Measurements from ENCODE around the gene SDK2.

The SDK2 gene

GRCh38 chr17:73536700-73537605 is 107.3 kb downstream of the SDK2 start:
- H3K9me3 Mint-ChIP-seq = no peaks in the 10 kb centered on the region
- intact Hi-C loops (cut with micrococcal nuclease) = no loop called here
- H3K27ac Mint-ChIP-seq = no peak overlapping the region
- no peak overlapping the region for H3K4me3 Mint-ChIP-seq
- no peaks in the 10 kb centered on the region for H3K36me3 Mint-ChIP-seq (ENCODE audit: low read depth)
- no peaks in the 10 kb centered on the region for H3K4me1 Mint-ChIP-seq (ENCODE audit: low read depth)
- no peaks in the 10 kb centered on the region for H3K27me3 Mint-ChIP-seq

DNA sequence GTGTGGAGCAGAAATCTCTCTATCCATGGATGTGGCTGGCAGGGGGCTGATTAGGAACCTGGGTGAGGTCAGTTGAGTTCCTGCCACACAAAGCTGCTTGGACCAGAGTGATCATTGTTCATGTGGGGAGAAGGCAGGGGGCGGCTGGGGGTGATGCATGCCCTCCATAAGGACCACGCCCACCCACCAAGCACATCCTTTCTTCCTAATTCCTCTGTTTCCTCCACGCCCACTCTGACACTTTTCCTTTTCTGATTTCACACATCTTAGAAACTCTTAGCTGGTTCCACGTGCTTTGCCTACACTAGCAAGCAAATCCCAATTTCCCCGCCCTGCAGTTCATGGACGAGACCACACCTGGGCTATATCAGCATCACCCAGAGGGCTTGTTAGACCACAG is 108.5 kb downstream of the SDK2 start:
- intact Hi-C loops (cut with micrococcal nuclease) = no loop called here
- Mint-ChIP-seq H3K4me3 (no peak overlapping the region), H3K27me3 (no peaks in the 10 kb centered on the region), H3K27ac (no peak overlapping the region), H3K36me3 (ENCODE audit: low read depth) (no peaks in the 10 kb centered on the region), H3K4me1 (ENCODE audit: low read depth) (no peaks in the 10 kb centered on the region), H3K9me3 (no peaks in the 10 kb centered on the region)

- Mint-ChIP-seq H3K4me1 (ENCODE audit: low read depth) (no peaks in the 10 kb centered on the region), H3K4me3 (no peak overlapping the region), H3K27ac (no peak overlapping the region), H3K36me3 (ENCODE audit: low read depth) (no peaks in the 10 kb centered on the region), H3K27me3 (no peaks in the 10 kb centered on the region), H3K9me3 (no peaks in the 10 kb centered on the region)
- intact Hi-C loops (cut with micrococcal nuclease) = no loop called here
These were observed 109.9 kb downstream of the SDK2 start for GRCh38 chr17:73534209-73534909.

GRCh38 chr17:73533781-73534180 is 110.5 kb downstream of the SDK2 start:
- Mint-ChIP-seq H3K27me3 (no peaks in the 10 kb centered on the region), H3K9me3 (no peaks in the 10 kb centered on the region), H3K4me3 (no peak overlapping the region), H3K27ac (no peak overlapping the region), H3K4me1 (ENCODE audit: low read depth) (no peaks in the 10 kb centered on the region), H3K36me3 (ENCODE audit: low read depth) (no peaks in the 10 kb centered on the region)
- intact Hi-C loops (cut with micrococcal nuclease) = no loop called here

- no peak overlapping the region for H3K4me3 Mint-ChIP-seq
- intact Hi-C loops (cut with micrococcal nuclease) = no loop called here
- no peaks in the 10 kb centered on the region for H3K27me3 Mint-ChIP-seq
- no peaks in the 10 kb centered on the region for H3K4me1 Mint-ChIP-seq (ENCODE audit: low read depth)
- H3K36me3 Mint-ChIP-seq (ENCODE audit: low read depth) = no peaks in the 10 kb centered on the region
- H3K9me3 Mint-ChIP-seq = no peaks in the 10 kb centered on the region
- no peak overlapping the region for H3K27ac Mint-ChIP-seq
These were observed 111.1 kb downstream of the SDK2 start for GRCh38 chr17:73533127-73533526.

DNA sequence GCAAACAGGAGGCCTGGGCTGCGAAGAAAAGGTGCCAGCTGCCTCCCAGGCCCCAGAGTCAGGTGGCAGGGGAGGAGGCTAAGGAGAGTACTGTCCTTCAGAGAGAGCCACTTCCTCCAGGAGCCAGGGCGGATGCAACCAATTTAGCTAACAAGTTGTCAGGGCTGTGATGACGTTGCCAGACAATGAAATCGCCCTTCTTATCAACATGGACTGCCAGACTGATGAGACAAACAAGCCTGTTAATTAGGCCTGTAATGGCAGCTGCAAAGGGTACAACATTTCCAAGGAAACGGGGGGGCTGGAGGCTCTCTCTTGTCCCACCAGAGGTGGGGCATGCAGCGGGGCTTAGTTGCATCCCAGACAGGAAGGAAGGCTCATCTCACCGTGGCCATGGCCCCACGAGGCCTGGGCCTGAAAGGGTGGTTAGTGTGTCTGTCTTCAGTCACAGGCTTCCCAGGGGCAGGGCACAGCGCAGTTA is 111.8 kb downstream of the SDK2 start:
- H3K27ac Mint-ChIP-seq = no peak overlapping the region

DNA sequence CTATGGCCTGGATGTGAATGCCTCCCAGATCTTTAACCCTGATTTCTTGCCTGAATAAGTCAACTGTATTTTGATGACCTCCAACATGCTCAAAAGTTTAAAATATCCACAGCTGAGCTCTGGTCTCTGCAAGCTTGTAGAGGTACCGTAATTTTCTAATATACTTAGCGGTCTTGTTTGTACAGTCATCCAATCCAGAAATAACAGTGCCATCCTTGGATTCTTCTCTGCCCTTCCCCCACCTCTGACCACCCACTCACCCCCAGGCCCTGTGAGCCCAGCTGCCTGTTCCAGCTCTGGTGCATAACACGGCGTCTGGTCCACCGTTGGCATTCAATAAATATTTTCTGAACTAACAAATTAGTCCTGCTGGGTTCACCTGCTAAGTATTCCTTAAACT is 113.1 kb downstream of the SDK2 start:
- no peak overlapping the region for H3K4me3 Mint-ChIP-seq
- no peaks in the 10 kb centered on the region for H3K4me1 Mint-ChIP-seq (ENCODE audit: low read depth)
- H3K27ac Mint-ChIP-seq = no peak overlapping the region
- intact Hi-C loops (cut with micrococcal nuclease) = no loop called here
- H3K9me3 Mint-ChIP-seq = no peaks in the 10 kb centered on the region
- no peaks in the 10 kb centered on the region for H3K27me3 Mint-ChIP-seq
- no peaks in the 10 kb centered on the region for H3K36me3 Mint-ChIP-seq (ENCODE audit: low read depth)

More for the DNA sequence above, 111.8 kb downstream of the SDK2 start:
- Mint-ChIP-seq H3K4me3 (no peak overlapping the region), H3K9me3 (no peaks in the 10 kb centered on the region), H3K4me1 (ENCODE audit: low read depth) (no peaks in the 10 kb centered on the region), H3K27me3 (no peaks in the 10 kb centered on the region), H3K36me3 (ENCODE audit: low read depth) (no peaks in the 10 kb centered on the region)
- intact Hi-C loops (cut with micrococcal nuclease) = no loop called here

GRCh38 chr17:73528679-73529078 is 115.6 kb downstream of the SDK2 start:
- no peaks in the 10 kb centered on the region for H3K4me1 Mint-ChIP-seq (ENCODE audit: low read depth)
- H3K4me3 Mint-ChIP-seq = no peak overlapping the region
- no peak overlapping the region for H3K27ac Mint-ChIP-seq
- intact Hi-C loops (cut with micrococcal nuclease) = no loop called here
- H3K9me3 Mint-ChIP-seq = no peaks in the 10 kb centered on the region
- H3K27me3 Mint-ChIP-seq = no peaks in the 10 kb centered on the region
- no peaks in the 10 kb centered on the region for H3K36me3 Mint-ChIP-seq (ENCODE audit: low read depth)

DNA sequence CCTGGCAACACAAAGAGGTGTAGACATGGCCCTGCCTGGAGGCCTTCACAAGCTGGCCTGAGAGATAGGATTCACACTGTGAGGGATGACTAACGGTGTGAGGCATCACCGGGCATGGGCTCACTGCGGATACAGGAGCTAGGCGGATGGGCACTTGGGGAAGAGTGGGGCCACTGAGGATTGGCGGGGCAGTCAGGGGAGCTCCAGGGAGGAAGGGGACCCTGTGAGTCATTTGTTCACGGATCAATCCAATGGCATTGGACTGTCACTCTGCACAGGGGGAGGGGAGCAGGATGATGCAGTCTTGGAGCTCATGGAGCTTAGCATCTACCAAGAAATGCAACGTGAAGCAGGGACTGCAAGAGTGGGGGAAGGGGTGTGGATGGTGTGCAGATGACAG is 117.3 kb downstream of the SDK2 start:
- H3K4me1 Mint-ChIP-seq (ENCODE audit: low read depth) = no peaks in the 10 kb centered on the region
- H3K27me3 Mint-ChIP-seq = no peaks in the 10 kb centered on the region
- no peak overlapping the region for H3K27ac Mint-ChIP-seq
- no peaks in the 10 kb centered on the region for H3K9me3 Mint-ChIP-seq
- no peak overlapping the region for H3K4me3 Mint-ChIP-seq
- H3K36me3 Mint-ChIP-seq (ENCODE audit: low read depth) = no peaks in the 10 kb centered on the region
- intact Hi-C loops (cut with micrococcal nuclease) = no loop called here

DNA sequence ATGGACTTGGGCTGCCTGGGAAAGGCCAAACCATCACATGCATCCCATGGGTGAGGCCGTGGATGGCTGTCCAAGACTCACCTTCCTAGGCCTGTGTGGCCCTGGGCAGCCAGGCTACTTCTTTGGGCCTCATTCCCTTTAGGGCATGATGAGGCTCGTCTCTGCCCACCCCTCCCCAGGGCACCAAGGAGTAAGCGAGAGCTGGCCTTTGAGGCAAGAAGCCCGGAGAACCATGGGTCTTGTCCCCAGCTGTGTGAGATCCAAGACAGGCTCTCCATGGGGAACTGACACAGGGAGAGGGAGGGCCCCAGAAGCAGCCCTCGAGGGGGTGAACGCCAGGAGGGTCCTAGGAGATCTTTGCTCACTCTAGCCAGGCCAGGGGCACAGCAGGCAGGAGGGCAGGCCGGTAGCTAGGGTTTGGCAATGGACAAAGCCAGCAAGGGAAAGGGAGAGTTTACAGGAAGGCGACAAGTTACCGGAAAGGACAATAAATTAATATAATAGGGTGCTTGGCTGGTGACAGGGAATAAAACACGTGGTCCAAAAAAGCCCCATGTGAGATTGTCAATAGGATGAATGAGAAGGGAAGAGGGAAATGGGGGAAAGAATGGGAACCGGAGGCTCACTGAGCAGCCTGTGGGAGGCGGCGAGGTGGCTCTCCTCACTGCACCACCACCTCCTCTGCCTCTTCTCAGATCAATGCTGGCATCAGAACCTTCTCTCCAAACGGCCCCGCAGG is 119.1 kb downstream of the SDK2 start:
- no peaks in the 10 kb centered on the region for H3K27me3 Mint-ChIP-seq

GRCh38 chr17:73522696-73523095 is 121.5 kb downstream of the SDK2 start:
- intact Hi-C loops (cut with micrococcal nuclease) = no loop called here
- no peaks in the 10 kb centered on the region for H3K9me3 Mint-ChIP-seq

More for the DNA sequence above, 119.1 kb downstream of the SDK2 start:
- H3K4me1 Mint-ChIP-seq (ENCODE audit: low read depth) = no peaks in the 10 kb centered on the region
- H3K36me3 Mint-ChIP-seq (ENCODE audit: low read depth) = no peaks in the 10 kb centered on the region
- no peak overlapping the region for H3K27ac Mint-ChIP-seq
- intact Hi-C loops (cut with micrococcal nuclease) = no loop called here
- H3K9me3 Mint-ChIP-seq = no peaks in the 10 kb centered on the region
- H3K4me3 Mint-ChIP-seq = no peak overlapping the region

DNA sequence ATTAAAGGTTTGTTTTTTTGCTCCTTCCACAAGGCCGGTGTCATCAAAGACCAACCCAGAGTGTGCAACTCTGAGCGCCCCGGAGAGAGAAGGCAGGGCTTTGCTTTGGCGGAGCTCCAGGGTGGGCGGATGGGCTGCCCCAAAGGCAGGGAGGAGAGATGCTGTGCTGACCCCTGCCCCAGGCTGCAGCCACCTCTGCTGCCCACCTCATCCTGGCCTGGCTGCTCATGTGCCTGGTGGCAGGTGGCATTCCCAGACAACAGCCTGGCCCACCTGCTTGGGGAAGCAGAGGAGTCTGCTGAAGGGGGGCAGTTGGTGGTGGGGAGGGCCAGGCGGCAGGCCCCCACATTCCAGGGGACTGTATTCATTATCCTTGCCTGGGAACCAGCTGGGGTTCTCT is 122.1 kb downstream of the SDK2 start:
- Mint-ChIP-seq H3K4me3 (no peak overlapping the region), H3K4me1 (ENCODE audit: low read depth) (no peaks in the 10 kb centered on the region), H3K9me3 (no peaks in the 10 kb centered on the region), H3K27me3 (no peaks in the 10 kb centered on the region), H3K36me3 (ENCODE audit: low read depth) (no peaks in the 10 kb centered on the region), H3K27ac (no peak overlapping the region)
- intact Hi-C loops (cut with micrococcal nuclease) = no loop called here

More at GRCh38 chr17:73522696-73523095, 121.5 kb downstream of the SDK2 start:
- no peak overlapping the region for H3K27ac Mint-ChIP-seq
- no peaks in the 10 kb centered on the region for H3K4me1 Mint-ChIP-seq (ENCODE audit: low read depth)
- no peak overlapping the region for H3K4me3 Mint-ChIP-seq
- no peaks in the 10 kb centered on the region for H3K27me3 Mint-ChIP-seq
- no peaks in the 10 kb centered on the region for H3K36me3 Mint-ChIP-seq (ENCODE audit: low read depth)

- Mint-ChIP-seq H3K36me3 (ENCODE audit: low read depth) (no peaks in the 10 kb centered on the region), H3K9me3 (no peaks in the 10 kb centered on the region), H3K4me3 (no peak overlapping the region), H3K27ac (no peak overlapping the region), H3K4me1 (ENCODE audit: low read depth) (no peaks in the 10 kb centered on the region), H3K27me3 (no peaks in the 10 kb centered on the region)
- intact Hi-C loops (cut with micrococcal nuclease) = no loop called here
These were observed 122.9 kb downstream of the SDK2 start for GRCh38 chr17:73521376-73521775.

- H3K27ac Mint-ChIP-seq = no peak overlapping the region
- no peaks in the 10 kb centered on the region for H3K9me3 Mint-ChIP-seq
- H3K27me3 Mint-ChIP-seq = no peaks in the 10 kb centered on the region
- no peaks in the 10 kb centered on the region for H3K4me1 Mint-ChIP-seq (ENCODE audit: low read depth)
- H3K36me3 Mint-ChIP-seq (ENCODE audit: low read depth) = no peaks in the 10 kb centered on the region
- no peak overlapping the region for H3K4me3 Mint-ChIP-seq
- intact Hi-C loops (cut with micrococcal nuclease) = no loop called here
These were observed 123.9 kb downstream of the SDK2 start for GRCh38 chr17:73520369-73520761.

Data from dendritic cell treated with granulocyte-macrophage colony-stimulating factor and Interleukin-4, amounts not matched to agents 40 ng/mL and 50 ng/mL, for 4 days (primary cell).